ENCODE measurements around the gene NFS1.
"Not testable (repeated sequence)": the region's sequence is repeated elsewhere in the genome, so short reads cannot be mapped to it uniquely, and the experiment has no call there.

The NFS1 gene

GRCh38 chr20:35699127-35699956 is at the start of gene NFS1, which contains the start of gene ROMO1:
NFS1 (minus strand) TSS chr20:35699352; CDS start chr20:35699288, 64 bp downstream.
ROMO1 (plus strand) TSS chr20:35699405; CDS start chr20:35699633, 228 bp downstream.
- peak; percentile 21 for TF ChIP-seq CTCF (IDR thresholded peaks at IDR 0.05; ENCODE audit: insufficient read depth, low read length, poor library complexity, severe bottlenecking)
- peak; percentile 89 for DNase-seq (ENCODE audit: extremely low read depth, insufficient read length)
- no peaks in the 10 kb centered on the region for H3K27me3 ChIP-seq (replicated peaks; ENCODE audit: control insufficient read depth, insufficient read depth, low read length)
- H3K4me3 ChIP-seq (replicated peaks; ENCODE audit: low read depth, low read length): peak within 1 kb of the TSS; percentile 79
- H3K36me3 ChIP-seq (ENCODE audit: control insufficient read depth, insufficient read depth, low read length): peaks cover 6% of the 10 kb centered on the region

DNA sequence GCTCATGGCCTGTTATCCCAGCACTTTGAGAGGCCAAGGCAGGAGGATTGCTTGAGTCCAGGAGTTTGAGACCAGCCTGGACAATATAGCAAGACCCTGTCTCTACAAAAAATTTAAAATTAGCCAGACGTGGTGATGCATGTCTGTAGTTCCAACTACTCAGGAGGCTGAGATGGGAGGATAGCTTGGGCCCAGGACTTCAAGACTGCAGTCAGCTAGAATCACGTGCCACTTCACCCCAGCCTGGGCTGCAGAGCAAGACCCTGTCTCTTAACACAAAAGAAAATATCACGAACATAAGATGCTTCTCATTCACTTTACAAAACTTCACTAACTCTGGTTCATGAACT is 45.3 kb upstream of the NFS1 start:
- not testable (repeated sequence) for DNase-seq (ENCODE audit: extremely low read depth, insufficient read length); H3K27me3 ChIP-seq (replicated peaks; ENCODE audit: control insufficient read depth, insufficient read depth, low read length); H3K36me3 ChIP-seq (ENCODE audit: control insufficient read depth, insufficient read depth, low read length); H3K4me3 ChIP-seq (replicated peaks; ENCODE audit: low read depth, low read length)

DNA sequence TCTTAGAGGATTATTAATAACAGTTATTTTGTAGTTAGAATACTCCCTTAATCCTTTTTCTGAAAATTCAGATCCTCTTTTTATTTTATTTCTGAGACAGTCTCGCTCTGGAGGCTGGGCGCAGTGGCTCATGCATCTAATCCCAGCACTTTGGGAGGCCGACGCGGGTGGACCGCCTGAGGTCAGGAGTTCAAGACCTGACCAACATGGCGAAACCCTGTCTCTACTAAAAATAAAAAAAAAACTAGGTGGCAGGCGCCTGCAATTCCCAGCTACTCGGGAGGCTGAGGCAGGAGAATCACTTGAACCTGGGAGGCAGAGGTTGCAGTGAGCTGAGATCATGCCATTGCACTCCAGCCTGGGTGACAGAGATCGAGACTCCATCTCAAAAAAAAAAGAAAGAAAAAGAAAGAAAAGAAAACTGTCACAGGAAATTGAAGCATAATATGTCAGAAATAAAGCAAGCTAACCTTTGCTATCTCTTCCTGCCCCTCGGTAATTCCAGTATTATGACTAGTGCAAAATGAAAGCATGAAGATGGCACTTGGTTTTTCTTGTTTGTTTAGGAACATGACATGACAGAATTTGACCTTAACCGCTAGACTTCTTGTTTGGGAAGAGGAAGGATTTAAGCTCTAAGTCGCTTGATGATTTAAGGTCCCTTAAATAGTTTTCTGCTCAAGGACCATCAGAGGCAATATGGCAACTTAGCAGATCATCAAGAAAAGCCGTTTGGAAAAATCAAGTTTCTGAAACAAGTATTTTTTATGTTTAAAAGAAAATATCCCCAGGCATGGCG is 44.7 kb upstream of the NFS1 start:
- no peak for TF ChIP-seq CTCF (IDR thresholded peaks at IDR 0.05; ENCODE audit: insufficient read depth, low read length, poor library complexity, severe bottlenecking)
- DNase-seq (ENCODE audit: extremely low read depth, insufficient read length): no peak
- no peaks in the 10 kb centered on the region for H3K27me3 ChIP-seq (replicated peaks; ENCODE audit: control insufficient read depth, insufficient read depth, low read length)
- H3K36me3 ChIP-seq (ENCODE audit: control insufficient read depth, insufficient read depth, low read length): peaks cover 4% of the 10 kb centered on the region
- peak overlapping the region; percentile 83 for H3K4me3 ChIP-seq (replicated peaks; ENCODE audit: low read depth, low read length)

DNA sequence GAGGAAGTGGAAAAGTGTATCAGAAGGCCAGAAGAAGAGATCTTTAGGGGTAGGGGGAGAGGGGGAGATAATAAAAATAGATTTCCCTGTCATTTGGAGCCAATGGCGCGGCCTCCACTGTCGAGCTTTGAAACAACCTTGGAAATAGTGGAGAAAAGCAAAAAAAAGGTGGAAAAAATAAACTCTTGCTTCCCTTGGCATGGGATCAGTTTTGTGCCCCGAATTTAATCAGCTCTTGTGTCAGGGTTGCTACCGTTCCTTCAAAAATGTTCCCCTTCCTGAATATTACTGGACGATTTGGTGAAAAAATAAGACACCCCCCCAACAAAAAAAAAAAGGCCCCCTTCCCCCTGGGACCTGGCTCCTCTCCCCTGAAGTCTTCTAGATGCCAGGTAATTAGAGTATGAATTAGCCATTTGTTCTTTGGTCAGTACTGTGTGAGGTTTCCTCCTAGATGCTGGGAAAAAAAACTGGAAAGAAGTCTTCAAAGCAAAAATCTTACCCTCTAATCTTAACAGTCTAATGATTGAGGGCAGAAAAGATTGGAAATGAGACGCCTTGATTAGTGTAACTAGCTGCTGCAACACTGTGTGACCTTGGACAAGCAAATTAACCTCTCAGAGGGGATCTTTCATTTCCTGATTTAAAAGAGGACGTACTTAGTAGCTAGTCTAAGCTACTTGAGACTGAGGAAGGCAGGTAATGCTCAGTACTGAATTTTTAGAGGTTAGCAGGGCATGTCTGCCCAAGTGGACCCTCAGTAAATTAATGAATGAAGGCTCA is 43.8 kb upstream of the NFS1 start:
- peak overlapping the region; percentile 83 for H3K4me3 ChIP-seq (replicated peaks; ENCODE audit: low read depth, low read length)
- no peaks in the 10 kb centered on the region for H3K27me3 ChIP-seq (replicated peaks; ENCODE audit: control insufficient read depth, insufficient read depth, low read length)
- TF ChIP-seq CTCF (IDR thresholded peaks at IDR 0.05; ENCODE audit: insufficient read depth, low read length, poor library complexity, severe bottlenecking): no peak
- DNase-seq (ENCODE audit: extremely low read depth, insufficient read length): peak; percentile 55
- H3K36me3 ChIP-seq (ENCODE audit: control insufficient read depth, insufficient read depth, low read length): peaks cover 9% of the 10 kb centered on the region

DNA sequence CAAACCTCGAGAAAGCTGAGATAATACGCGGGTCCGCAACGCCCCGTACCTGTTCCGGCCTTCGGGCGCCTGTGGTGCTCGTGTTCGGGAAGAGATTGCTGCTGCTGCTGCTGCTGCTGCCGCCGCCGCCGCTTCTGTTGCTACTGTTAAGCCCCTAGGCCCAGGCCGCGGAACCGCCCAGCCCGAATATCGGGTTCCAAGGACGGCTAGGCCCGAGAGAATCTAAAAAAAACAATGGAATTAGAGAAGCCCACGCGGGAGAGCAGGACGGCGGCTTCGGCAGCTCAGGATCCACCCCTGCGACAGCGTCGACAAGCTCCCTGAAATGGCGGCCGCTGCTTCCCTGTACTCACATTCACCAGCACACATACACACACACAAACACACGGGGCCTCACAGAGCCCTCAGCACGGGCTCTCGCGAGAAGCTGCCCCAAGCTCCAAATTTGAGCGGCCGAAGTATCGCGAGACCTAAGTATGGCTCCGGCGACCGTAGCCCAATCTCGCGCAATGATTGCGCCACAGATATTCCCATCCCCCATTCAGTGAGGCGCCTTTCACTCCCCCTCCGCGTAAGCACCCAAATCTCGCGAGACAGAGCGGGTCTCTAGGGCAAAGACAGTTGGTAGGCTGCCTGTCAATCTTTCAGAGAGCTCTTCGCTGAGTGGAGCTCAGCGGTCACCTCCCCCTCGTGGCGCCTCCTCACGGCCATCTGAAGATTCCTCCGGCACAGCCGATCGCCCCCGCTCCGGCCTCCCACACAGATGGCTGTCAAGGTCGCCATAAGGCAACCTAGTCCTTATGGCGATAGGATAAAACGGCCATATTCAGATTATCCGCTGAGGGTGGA is 43.0 kb upstream of the NFS1 start, which contains the start of gene RBM39:
RBM39 (minus strand) TSS at position 369 of the 849 bp plus-strand sequence. CDS start 1,386 bp downstream, outside the sequence.
- TF ChIP-seq CTCF (IDR thresholded peaks at IDR 0.05; ENCODE audit: insufficient read depth, low read length, poor library complexity, severe bottlenecking): peak; percentile 15
- Histone ChIP-seq H3K27me3 (replicated peaks; ENCODE audit: control insufficient read depth, insufficient read depth, low read length) (no peaks in the 10 kb centered on the region), H3K4me3 (replicated peaks; ENCODE audit: low read depth, low read length) (peak within 1 kb of the TSS; percentile 87), H3K36me3 (ENCODE audit: control insufficient read depth, insufficient read depth, low read length) (peaks cover 11% of the 10 kb centered on the region)
- peak; percentile 97 for DNase-seq (ENCODE audit: extremely low read depth, insufficient read length)
